ENCODE results near the gene ROCK2.

Gene ROCK2

GRCh38 chr2:11163439-11164317 lies 180.8 kb downstream of the ROCK2 start:
- TF ChIP-seq TAF1 (IDR thresholded peaks at IDR 0.05; ENCODE audit: borderline replicate concordance, insufficient read depth, low read length) (no peak), SIN3A (IDR thresholded peaks at IDR 0.05; ENCODE audit: borderline replicate concordance, insufficient read depth, low read length) (no peak), FOXP2 (optimal IDR thresholded peaks at IDR 0.05; ENCODE audit: borderline replicate concordance, extremely low read depth, extremely low read length, insufficient read depth) (no peak), REST (IDR thresholded peaks at IDR 0.05; ENCODE audit: insufficient read depth in 1 of 2, low read depth in 2 of 2, low read length in 2 of 2) (no peak), POLR2AphosphoS5 (IDR thresholded peaks at IDR 0.05; ENCODE audit: low read depth, low read length) (no peak)

- TF ChIP-seq POLR2AphosphoS5 (IDR thresholded peaks at IDR 0.05; ENCODE audit: low read depth, low read length) (no peak), SIN3A (IDR thresholded peaks at IDR 0.05; ENCODE audit: borderline replicate concordance, insufficient read depth, low read length) (no peak), FOXP2 (optimal IDR thresholded peaks at IDR 0.05; ENCODE audit: borderline replicate concordance, extremely low read depth, extremely low read length, insufficient read depth) (no peak), REST (IDR thresholded peaks at IDR 0.05; ENCODE audit: insufficient read depth in 1 of 2, low read depth in 2 of 2, low read length in 2 of 2) (no peak), TAF1 (IDR thresholded peaks at IDR 0.05; ENCODE audit: borderline replicate concordance, insufficient read depth, low read length) (no peak)
These were observed 182.7 kb downstream of the ROCK2 start for GRCh38 chr2:11161747-11162146.

DNA sequence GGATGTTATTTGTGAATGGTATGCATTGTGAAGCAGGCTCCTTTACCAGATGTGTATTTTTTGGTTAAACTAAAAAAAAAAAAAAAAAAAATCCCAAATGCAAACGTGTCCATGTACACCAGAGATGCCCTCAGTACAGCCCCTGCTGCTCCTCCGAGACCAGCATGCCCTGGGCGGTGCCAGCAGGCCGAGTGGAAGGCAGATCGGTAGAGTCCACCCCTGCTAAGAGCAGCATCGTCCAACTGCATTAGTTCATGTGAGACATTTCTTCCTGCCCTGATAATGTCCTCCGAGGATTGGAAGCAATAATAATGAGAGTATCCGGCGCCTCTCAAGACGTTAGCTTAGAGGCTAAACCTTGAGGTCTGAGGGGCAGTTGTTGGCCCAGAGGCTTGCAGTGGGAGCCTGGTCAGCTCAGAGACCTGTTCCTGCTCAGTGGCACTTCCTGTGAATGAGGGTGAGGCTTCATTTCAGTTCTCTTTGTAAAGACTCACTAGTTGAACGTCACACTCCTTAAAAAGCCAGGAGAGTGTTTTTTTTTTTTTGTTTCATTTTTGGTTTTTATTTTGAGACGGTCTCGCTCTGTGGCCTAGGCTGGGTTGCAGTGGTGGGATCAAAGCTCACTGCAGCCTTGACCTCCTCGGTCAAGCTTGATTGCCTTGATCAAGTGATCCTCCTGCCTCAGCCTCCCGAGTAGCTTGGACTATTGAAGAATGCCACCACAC lies 183.5 kb downstream of the ROCK2 start:
- TF ChIP-seq REST (IDR thresholded peaks at IDR 0.05; ENCODE audit: insufficient read depth in 1 of 2, low read depth in 2 of 2, low read length in 2 of 2) (no peak), FOXP2 (optimal IDR thresholded peaks at IDR 0.05; ENCODE audit: borderline replicate concordance, extremely low read depth, extremely low read length, insufficient read depth) (no peak), POLR2AphosphoS5 (IDR thresholded peaks at IDR 0.05; ENCODE audit: low read depth, low read length) (no peak), SIN3A (IDR thresholded peaks at IDR 0.05; ENCODE audit: borderline replicate concordance, insufficient read depth, low read length) (no peak), TAF1 (IDR thresholded peaks at IDR 0.05; ENCODE audit: borderline replicate concordance, insufficient read depth, low read length) (no peak)

- TF ChIP-seq TAF1 (IDR thresholded peaks at IDR 0.05; ENCODE audit: borderline replicate concordance, insufficient read depth, low read length) = no peak
- no peak for TF ChIP-seq SIN3A (IDR thresholded peaks at IDR 0.05; ENCODE audit: borderline replicate concordance, insufficient read depth, low read length)
- no peak for TF ChIP-seq POLR2AphosphoS5 (IDR thresholded peaks at IDR 0.05; ENCODE audit: low read depth, low read length)
These were observed 184.2 kb downstream of the ROCK2 start for GRCh38 chr2:11160256-11160655.

- TF ChIP-seq SIN3A (IDR thresholded peaks at IDR 0.05; ENCODE audit: borderline replicate concordance, insufficient read depth, low read length) (no peak), REST (IDR thresholded peaks at IDR 0.05; ENCODE audit: insufficient read depth in 1 of 2, low read depth in 2 of 2, low read length in 2 of 2) (no peak), TAF1 (IDR thresholded peaks at IDR 0.05; ENCODE audit: borderline replicate concordance, insufficient read depth, low read length) (no peak), FOXP2 (optimal IDR thresholded peaks at IDR 0.05; ENCODE audit: borderline replicate concordance, extremely low read depth, extremely low read length, insufficient read depth) (no peak), POLR2AphosphoS5 (IDR thresholded peaks at IDR 0.05; ENCODE audit: low read depth, low read length) (no peak)
These were observed 184.8 kb downstream of the ROCK2 start for GRCh38 chr2:11159574-11160170.

Measured in PFSK-1 (cell line).